NCI-H1417 (cell line): Measurements from ENCODE around the gene SLCO2A1.
A peak's percentile ranks its signal among the peaks of the same experiment; 100 is the strongest.

Source experiments
- DNase-seq, 3 experiments: peaks; one replicate each; lab custom pipeline; 2025; lab: John Stamatoyannopoulos, UW

Gene SLCO2A1

GRCh38 chr3:134034005-134034785 lies 4.5 kb upstream of the SLCO2A1 start:
- DNase-seq, result no peak

- no peak for DNase-seq
Observed at GRCh38 chr3:134033315-134033996, 3.7 kb upstream of the SLCO2A1 start.

- no peak for DNase-seq
Observed at GRCh38 chr3:134031348-134031915, 1.7 kb upstream of the SLCO2A1 start.

- peak; percentile 28 to 88 (median 69) for DNase-seq
Observed at GRCh38 chr3:134030379-134031347, 938 bp upstream of the SLCO2A1 start.

- peak in 2 of 3 experiments; percentile 70 to 83 for DNase-seq
Observed at GRCh38 chr3:134029256-134029733, 430 bp downstream of the SLCO2A1 start.

- DNase-seq, result peak in 2 of 3 experiments; percentile 20 to 50
Observed at GRCh38 chr3:134028486-134029255, 1.1 kb downstream of the SLCO2A1 start.

- DNase-seq, result no peak
Observed at GRCh38 chr3:134027631-134028030, 2.1 kb downstream of the SLCO2A1 start.

- no peak for DNase-seq
Observed at GRCh38 chr3:134020135-134020680, 9.5 kb downstream of the SLCO2A1 start.

- no peak for DNase-seq
Observed at GRCh38 chr3:134018850-134019249, 10.9 kb downstream of the SLCO2A1 start.

- DNase-seq, result no peak
Observed at GRCh38 chr3:134018406-134018805, 11.3 kb downstream of the SLCO2A1 start.

GRCh38 chr3:134017490-134017889 lies 12.2 kb downstream of the SLCO2A1 start:
- no peak for DNase-seq

- DNase-seq, result no peak
Observed at GRCh38 chr3:134014270-134014669, 15.5 kb downstream of the SLCO2A1 start.

GRCh38 chr3:134013280-134013679 lies 16.4 kb downstream of the SLCO2A1 start:
- DNase-seq, result no peak

GRCh38 chr3:134009345-134010000 lies 20.3 kb downstream of the SLCO2A1 start:
- DNase-seq, result no peak

- DNase-seq, result no peak
Observed at GRCh38 chr3:134008630-134009156, 21.0 kb downstream of the SLCO2A1 start.

- no peak for DNase-seq
Observed at GRCh38 chr3:134007819-134008218, 21.9 kb downstream of the SLCO2A1 start.

GRCh38 chr3:134004841-134005240 lies 24.9 kb downstream of the SLCO2A1 start:
- DNase-seq, result no peak

GRCh38 chr3:134003066-134003465 lies 26.7 kb downstream of the SLCO2A1 start:
- no peak for DNase-seq

GRCh38 chr3:134002306-134002705 lies 27.4 kb downstream of the SLCO2A1 start:
- DNase-seq, result no peak

- DNase-seq, result no peak
Observed at GRCh38 chr3:134001251-134001650, 28.5 kb downstream of the SLCO2A1 start.
